ENCODE data around the gene L1CAM.

L1CAM gene, protein sequence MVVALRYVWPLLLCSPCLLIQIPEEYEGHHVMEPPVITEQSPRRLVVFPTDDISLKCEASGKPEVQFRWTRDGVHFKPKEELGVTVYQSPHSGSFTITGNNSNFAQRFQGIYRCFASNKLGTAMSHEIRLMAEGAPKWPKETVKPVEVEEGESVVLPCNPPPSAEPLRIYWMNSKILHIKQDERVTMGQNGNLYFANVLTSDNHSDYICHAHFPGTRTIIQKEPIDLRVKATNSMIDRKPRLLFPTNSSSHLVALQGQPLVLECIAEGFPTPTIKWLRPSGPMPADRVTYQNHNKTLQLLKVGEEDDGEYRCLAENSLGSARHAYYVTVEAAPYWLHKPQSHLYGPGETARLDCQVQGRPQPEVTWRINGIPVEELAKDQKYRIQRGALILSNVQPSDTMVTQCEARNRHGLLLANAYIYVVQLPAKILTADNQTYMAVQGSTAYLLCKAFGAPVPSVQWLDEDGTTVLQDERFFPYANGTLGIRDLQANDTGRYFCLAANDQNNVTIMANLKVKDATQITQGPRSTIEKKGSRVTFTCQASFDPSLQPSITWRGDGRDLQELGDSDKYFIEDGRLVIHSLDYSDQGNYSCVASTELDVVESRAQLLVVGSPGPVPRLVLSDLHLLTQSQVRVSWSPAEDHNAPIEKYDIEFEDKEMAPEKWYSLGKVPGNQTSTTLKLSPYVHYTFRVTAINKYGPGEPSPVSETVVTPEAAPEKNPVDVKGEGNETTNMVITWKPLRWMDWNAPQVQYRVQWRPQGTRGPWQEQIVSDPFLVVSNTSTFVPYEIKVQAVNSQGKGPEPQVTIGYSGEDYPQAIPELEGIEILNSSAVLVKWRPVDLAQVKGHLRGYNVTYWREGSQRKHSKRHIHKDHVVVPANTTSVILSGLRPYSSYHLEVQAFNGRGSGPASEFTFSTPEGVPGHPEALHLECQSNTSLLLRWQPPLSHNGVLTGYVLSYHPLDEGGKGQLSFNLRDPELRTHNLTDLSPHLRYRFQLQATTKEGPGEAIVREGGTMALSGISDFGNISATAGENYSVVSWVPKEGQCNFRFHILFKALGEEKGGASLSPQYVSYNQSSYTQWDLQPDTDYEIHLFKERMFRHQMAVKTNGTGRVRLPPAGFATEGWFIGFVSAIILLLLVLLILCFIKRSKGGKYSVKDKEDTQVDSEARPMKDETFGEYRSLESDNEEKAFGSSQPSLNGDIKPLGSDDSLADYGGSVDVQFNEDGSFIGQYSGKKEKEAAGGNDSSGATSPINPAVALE

DNA sequence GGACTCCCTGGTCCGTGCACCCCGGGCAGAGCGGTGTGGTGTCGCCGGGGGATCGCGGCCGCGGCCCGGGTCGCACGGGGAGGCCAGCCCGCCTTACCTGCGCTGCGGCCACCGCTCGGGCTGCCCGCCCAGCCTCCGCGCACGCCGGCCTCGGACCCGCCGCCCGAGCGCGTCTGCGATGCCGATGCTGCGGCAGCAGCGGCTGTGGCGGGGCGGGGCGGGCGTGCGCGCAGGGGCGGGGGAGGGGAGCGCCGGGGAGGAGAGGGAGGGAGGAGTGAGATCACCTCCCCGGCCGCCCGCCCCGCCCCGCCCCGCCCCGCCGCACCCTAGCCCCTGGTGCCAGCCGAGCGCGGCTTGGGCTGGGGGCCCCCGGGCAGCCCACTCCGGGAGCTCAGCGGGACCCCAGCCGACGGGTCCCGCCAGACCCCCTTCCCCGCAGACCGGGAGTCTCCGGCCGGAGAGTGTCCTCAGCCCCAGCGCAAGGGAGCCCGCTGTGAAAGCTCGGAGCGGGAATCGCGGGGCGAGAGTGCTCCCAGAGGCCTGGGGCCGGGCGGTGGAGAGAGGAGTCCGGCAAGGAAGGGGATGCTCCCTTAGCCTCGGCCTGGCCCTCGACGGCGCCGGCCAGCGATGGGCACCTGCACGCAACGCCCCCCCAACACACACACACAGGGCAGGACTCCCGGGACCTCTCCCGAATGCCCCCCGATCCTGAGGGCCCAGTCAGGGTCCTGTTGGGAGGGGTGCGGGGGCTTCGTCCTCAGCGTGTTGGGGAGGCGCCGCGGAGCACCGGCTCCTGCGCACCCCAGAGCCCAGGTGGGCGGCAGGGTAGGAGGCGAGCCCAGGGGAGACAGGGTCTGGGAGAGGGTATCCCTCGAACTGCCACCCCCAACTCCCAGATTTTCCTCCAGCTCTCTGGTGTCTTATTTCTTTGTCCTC, at the start of gene L1CAM:
TSS of gene L1CAM (minus strand) at position 206 of the 936 bp plus-strand sequence. CDS start 10,337 bp downstream, outside the sequence.
- DNase-seq, result peak; percentile 42

DNA sequence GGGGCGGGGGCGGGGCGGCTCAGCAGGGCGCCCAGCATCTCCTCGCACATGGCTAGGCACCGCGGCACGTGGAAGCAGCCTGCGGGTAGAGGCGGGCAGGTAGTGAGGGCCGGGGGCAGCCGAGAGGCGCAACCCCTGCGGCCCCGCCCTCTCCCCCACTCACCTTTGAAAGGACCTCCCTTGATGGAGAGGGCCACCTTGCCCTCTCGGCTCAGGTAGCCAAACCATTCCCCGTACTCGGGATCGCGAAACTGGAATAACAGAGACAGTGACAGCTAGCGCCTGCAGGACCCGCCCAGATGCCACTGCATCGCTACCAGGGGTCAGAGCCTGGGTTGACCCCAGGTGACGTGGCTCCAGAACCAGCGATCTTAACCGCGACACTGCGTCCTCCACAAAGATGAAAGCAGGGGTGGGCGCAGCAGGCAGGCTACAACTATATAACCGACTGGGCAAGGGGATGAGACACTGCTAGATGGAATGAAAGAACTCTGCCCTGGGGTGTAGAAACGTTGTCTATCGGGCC, 49.4 kb upstream of the L1CAM start:
- no peak for DNase-seq

DNA sequence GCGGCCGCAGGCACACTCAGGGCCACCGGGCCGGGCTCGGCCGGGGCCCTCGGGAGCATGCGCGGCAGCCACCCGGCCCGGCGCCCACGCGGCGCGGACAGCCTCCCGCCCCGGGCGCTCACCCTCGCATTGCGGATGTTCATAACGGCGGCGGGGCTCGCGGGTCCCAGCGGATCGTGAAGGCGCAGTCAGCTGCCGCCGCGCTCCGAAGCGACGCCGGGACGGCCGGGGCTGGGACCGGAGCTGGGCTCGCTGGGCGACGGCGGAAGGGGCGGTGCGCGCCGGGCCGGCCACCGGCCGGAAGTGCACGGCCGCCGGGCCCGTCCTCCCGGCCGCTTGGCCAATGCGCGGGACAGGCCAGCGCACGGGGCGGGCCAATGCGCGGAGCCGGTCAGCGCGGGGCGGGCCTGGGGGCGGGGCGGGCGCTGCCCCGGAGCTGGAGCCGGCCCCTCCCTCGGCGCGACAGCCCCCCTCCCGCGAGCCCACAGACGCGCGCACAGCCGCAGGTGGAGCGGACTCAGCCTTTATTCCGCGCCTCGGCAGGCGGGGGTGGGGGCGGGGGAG, 48.9 kb upstream of the L1CAM start, which contains the start of gene NAA10:
TSS of gene NAA10 (minus strand) at position 276 of the 564 bp plus-strand sequence. CDS start at position 143, 133 bp downstream.
- DNase-seq, result peak; percentile 66

DNA sequence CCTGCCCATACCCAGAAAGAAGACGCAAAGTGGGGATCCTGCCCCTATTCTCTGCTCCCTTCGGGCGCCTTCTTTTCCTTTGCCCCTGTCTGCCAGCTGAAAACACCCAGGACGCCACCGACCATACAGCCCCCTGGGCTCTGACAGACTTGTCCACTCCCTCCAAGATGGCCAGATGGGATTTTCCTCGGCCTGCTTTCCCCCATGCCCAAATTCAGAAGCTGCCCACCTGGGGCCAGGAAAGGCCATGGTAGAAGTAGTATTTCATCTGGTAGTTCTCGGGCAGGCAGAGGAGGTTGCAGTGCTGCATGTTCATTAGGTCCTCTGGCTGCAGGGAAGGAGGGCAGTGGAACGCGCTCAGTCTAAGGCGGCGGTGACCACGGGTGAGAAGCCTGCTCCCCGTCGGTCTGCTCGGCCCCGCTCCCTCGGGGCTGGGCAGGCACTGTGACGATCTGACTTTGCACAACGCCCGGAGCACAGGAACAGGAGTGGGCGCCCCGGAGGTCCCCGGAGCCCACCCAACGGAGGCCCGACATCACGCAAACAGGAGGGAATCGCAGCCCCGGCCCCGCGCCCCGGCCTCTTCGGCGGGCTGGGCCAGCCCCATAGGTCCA, 48.3 kb upstream of the L1CAM start:
- no peak for DNase-seq

DNA sequence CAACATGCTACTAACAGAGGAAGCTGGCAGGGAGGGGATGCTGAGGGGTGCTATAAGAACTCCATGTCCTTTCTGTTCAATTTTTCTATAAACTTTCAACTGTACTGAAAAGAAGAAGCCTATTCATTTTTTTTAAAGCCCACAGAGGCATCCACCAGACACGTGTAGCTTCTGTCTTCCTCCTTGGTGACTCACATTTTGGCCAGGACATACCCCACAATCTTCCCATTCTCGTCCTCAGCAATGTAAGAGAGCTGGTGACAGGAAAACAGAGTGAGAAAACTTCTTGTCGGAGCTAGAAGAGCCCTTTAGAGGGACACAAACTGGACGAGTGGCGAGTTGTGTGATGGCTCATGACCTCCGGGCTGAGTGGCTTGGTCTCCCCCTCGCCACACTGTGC, 47.8 kb upstream of the L1CAM start:
- no peak for DNase-seq

DNA sequence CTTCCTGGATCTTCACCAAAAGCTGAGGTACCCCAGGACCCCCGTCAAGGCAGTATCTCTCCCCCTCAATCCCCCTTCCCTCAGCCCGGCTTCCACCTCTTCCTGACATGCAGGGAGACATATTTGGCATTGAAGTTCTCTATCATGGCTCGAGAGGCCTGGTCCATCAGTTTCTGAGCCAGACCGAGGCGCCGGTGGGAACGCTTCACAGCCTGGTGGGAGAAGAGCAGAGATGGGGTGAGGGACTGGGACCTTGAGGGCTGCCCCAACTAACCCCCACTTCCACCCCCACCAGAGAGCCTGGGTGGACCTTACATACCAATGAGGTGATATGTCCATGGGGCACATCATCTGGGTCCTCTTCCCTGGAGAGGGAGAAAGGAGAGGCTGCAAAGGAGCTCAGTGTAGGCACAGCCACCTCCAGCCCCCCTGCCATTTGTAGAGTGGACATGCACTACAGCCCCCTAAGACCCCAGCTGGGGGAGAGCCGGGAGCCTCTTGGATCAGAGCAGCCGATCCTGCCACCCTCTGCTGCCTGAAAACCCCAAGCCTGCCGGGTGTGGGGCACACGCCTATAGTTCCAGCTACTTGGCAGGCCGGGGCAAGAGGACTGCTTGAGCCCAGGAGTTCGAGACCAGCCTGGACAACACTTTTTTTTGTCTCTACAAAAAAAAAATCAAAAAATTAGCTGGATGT, 46.4 kb upstream of the L1CAM start:
- DNase-seq, result no peak

DNA sequence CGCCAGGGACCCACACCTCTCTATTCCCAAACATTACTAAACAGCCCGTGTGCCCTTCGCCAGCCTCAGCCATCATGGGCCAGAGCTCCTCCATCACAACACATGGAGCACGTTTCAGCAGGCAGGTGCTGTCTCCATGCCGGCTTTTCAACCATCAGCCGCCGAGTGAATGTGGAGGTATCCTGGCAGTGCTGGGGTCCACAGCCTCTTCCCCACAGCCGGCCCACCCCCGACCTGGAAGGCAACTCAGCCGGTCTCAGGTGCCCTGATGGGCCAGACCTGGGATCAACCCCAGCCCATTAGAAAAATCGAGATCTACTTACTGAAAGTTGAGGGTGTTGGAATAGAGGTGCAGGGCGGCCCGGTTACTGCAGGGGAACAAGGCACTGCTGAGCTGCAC, 45.8 kb upstream of the L1CAM start:
- no peak for DNase-seq

DNA sequence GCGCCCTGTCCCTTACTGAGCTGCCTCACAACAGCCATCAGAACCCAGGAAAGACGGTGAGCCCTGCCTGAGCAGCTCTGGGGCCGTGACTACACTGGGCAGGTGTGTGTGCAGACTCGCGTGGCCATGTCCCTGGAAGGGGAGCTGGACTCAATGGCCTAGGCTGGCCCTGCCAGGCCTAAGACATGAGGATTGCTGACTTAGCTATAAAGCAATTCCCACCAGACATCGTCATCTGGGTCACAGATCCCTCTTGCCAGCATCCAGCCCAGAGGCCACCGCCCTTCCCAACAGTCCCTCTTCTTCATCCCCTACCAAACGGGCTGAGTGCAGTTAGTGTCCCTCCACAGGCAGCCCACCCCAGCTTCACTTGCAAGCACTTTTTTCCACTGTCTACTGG, 45.2 kb upstream of the L1CAM start:
- no peak for DNase-seq

DNA sequence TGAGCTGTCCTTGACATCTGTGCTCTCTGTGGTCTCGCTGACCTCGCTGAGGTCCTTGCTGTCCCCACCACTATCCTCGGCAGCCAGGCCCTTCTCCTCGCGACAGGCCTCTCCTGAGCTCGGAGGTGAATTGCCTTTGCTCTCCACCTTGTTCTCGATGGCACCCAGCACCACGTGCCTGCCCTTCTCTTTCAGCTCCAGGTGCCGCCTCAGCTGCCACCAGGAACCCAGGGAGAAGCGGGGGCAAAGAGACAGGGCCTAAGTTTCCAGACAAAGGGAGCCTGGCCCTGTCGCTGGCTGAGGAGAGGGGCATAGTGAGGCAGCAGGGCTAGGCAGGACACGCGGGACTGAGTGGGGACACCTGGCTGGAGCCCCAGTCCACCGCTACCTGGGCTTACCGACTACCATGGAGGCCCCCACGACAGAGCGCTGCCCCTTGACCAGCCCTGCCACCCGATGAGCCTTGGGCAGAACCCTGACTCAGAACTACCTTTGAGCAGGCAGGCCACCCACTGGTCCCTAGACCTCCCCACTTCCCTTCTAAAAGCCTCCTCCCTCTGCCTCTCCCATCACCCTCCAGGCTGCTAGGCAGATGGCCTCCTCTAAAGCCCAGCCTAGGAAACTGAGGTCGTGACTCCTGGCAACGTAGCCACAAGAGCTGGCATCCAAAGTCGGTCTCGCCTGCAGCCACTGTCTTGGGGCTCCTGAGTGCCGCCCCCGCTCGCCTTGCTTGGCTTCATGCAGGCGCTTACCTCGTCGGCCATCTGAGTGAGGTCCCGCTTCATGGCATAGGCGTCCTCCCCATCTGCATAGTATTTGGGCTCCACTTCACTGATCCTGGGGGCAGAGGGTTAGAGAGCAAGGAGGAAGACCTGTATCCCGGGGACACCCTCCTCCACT, 44.3 kb upstream of the L1CAM start:
- no peak for DNase-seq

DNA sequence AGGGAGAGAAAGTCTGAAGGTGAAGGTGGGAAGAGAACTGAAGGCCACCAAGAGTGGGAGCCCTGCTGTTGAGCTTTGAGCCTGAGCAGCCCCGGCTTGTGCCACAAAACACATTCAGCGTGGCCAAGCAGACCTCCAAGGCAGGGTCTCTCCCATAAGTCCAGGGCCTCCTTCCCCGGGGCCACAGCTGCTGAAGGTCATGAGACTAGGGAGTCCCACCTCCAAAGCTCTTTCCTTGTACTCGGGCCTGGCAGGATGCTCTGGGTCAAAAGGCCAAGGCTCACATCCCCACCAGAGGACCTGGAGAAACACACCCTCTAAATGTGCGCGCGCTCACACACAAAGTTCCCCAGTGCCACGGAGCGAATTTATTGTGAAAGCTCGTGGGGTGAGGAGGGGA, 43.6 kb upstream of the L1CAM start:
- no peak for DNase-seq

DNA sequence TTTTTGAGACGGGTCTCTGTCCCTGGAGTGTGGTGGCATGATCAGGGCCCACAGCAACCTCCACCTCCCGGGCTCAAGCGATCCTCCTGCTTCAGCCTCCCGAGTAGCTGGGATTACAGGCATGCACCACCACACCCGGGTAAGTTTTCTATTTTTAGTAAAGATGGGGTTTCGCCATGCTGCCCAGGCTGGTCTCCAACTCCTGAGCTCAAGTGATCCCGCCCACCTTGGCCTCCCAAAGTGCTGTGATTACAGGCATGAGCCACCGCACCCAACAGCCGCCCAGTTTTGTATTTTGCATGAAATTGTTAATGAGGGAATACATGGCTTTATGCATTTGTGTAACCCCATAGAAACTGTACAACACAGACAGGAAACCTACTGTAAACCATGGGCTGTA, 42.9 kb upstream of the L1CAM start:
- no peak for DNase-seq

DNA sequence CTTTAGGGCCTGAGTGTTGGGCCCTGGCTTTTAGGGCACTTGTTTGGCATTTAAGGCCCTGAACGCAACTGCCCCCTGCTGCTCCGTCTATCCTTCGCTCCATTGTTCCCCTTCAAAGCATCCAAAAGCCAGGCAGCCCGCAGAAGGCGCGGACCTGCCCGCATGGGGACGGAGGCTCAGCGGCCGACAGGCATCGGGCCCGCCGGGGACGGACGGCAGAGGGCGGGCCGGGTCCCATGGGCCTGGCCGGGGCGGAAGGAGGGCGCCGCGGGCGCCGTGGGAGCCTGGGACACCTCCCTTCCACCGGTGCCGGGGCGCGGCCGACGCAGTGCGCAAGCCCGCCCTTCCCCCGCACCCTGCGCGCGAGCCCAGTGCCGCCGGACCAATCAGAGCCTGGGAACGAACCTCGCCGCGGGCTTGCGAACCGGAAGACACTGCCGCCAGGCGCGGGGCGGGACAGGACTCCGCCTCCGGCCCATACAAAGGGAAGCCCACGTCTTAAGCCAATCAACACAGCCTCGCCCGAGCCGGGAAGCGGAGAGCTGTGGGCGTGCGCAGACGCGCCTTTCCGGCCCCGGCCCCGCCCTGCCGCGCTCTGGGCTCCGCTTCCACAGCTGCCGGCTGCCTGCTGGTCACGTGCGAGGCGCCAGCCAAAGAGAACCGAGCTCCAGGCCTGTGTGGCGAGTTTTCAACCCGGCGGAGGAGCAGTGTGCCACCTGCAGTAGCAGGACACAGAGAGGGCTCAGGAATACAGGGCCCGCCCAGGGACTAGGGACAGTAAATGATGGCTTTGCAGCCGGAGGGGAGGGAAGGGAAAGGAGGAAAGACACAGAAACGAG, 42.2 kb upstream of the L1CAM start:
- DNase-seq, result peak; percentile 92

DNA sequence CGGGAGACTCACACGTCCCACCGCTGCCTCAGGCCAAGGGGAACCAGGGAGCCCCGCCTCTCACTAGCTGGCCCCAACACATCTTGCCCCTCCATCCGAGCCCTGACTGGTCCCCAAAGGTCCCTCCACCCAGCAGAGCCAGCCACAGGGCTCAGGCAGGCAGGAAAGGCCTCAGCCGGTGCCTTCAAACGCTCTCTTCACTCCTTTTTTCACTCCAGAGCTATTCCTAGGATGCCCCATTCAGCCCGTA, 41.6 kb upstream of the L1CAM start:
- no peak for DNase-seq

DNA sequence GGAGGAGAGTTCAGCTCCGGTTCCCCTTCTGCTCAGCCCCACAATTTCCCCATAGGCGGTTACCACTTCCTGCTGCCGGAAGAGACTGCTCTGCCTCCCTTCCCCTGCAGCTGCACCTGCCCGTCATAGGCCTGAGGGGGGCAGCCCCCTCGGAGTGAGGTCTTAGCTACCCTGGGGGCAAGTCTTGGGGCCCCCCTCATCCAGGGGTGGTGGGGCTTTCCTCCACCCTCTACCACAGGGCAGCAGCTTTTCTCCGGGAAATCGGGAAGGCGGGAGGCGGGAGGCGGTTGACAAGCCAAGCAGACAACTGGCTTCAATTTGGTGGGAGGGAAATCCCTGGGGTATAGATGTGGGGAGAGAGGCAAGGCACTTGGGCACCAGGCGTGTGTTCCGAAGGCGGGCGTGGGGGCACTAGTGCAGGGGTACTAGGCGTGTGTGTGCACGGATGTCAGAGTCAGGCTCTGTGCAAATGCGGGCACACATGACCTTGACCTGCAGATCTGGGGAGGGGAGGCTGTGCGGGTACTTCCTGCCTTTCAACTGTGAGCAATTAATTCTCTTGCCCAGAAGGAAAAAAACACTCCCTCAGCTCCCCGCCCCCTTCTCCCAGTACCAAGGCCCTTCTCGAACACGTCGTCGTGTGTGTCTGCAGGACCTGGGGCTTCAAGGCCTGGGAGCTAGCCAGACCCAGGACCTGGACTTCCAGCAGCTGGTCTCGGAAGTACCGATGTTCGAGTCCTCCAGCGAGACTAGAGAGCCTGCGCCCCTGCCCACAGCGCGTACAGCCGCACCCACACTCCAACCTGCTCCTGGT, 41.1 kb upstream of the L1CAM start:
- peak; percentile 67 for DNase-seq

DNA sequence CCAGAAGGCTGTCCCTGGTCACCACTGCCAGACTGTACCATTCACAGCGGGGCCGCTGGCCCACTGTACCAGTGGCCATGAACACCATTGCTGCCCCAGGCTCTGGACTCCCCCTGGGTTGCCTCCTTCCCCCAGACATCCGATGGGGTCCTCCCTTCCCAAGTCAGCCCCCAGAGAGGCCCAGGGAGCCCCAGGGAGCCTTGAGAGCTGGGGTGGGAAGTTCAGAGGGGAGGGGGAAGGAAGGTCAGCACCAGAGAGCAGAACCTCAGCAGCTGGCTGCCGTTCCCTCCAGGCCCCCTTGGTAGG, 40.5 kb upstream of the L1CAM start:
- no peak for DNase-seq

DNA sequence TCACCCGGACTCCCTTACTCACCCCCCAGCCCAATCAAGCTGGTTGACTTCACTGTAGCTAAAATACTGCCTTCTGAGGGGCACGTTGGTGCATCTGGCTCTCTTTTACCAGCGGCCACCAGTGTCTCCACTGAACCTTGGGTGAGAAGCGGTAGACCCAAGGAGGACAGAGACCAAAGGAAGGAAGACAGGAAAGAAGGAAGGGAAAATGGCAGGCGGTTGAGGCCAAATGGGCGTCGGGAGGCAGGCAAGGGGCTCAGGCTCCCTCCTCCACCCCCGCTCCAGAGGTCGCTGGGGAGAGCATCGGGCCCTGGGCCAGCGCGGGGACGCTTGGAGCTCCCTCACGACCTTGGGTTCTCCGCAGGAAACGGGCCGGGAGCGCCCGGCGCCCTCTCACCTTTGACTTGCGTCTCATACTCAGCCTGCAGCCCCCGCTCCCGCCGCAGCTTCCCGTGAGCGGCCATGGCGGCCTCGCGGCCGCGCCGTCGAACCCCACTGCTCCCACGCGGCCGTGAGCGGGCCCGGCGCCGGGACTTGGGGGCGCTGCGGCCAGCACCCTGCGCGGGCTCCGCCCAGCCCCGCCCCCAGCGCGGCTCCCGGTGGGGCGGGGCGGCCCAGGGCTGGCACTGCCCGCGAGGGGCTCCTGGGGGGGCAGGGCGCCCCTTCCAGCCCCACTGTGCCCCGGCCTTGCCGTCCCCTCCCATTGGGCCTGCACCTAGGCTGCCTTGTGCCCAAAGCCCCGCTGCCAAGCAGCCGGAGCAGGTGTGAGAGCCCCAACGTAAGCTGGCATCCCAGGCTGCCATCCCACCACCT, 40.0 kb upstream of the L1CAM start, which contains the start of gene ARHGAP4:
TSS of gene ARHGAP4 (minus strand) at position 526 of the 813 bp plus-strand sequence. CDS start at position 464, 62 bp downstream.
- peak; percentile 46 for DNase-seq

DNA sequence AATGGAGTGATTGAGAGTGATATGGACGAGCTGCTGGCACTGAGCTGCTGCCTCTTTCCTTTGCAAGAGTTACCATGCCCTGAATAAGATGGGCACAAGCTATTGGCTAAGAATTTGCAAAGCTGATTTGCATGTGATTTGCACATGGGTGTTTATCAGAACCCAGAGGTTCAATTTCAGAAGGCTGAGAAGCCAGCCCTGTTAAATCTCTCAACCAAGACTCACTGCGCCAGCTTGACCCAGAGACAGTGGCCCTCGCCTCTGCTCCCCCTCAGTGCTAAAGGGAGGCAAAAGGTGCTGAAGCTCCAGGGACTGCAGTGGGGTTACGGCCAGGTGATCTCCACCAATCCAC, 39.4 kb upstream of the L1CAM start:
- no peak for DNase-seq

All from activated naive CD4-positive, alpha-beta T cell treated with anti-CD3 and anti-CD28 coated beads, Interleukin-2, amount 50 U/mL, for 16 hours (primary cell).